Embryonic facial prominence (tissue), 1 donor: ENCODE measurements around the gene THOC5.
"Not testable (repeated sequence)": the region's sequence is repeated elsewhere in the genome, so short reads cannot be mapped to it uniquely, and the experiment has no call there.

Experiments
- DNase-seq: peaks from one replicate; pipeline ENCODE4 v3.0.0-alpha.2; 2016; ENCODE audit errors: extremely low spot score

THOC5 gene

DNA sequence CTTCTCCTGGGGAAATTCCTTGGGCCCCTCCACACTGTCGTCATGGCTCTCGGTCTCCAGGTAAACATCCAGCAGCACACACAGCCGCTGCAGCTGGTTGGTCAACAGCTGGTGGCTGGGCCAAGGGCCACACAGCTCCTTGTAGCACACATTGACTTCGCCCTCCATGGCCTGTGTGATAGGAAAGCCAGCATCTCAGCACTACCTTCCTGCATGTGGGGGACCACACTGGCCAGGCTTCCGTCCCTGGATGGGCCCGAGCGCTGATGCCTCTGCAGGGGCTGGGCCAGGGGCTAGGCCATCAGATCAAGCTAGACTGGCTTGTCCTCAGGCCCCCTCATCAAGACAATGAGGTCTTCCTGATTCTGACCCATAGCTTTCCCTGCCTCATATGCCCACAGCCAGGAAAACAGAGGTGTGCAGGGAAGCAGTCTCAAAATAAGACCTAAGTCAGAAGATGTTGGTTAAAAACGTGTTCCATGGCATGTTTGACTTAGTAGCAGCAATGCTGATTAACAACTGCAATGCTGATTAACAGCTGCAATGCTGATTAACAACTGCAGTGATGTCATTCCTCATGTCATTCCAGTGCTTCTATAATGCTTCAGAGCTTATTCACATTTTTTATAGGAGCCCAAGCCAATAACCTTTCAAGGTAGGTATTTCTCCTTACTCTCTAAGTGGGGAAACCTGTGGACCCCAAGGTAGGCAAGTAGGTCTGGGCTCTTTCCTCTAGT lies 42.3 kb downstream of the THOC5 start:
- DNase-seq: no peak

DNA sequence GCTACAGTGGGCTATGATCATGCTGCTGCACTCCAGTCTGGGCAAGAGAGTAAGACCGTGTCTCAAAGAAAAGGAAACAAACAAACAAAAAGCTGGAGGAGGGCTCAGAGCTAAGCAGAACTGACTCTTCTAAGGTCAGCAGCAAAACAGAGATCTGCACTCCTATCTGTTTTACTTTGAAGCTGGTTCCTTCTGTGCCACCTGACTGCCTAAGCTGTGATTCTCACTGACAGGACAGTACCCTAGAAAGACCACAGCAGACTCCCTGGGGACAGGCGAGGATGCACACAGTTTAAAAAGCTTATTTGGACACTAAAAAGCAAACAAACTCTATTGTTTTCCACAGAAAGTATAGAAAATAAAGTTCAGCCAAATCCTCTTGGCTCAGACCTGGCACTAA lies 43.0 kb downstream of the THOC5 start:
- no peak for DNase-seq

DNA sequence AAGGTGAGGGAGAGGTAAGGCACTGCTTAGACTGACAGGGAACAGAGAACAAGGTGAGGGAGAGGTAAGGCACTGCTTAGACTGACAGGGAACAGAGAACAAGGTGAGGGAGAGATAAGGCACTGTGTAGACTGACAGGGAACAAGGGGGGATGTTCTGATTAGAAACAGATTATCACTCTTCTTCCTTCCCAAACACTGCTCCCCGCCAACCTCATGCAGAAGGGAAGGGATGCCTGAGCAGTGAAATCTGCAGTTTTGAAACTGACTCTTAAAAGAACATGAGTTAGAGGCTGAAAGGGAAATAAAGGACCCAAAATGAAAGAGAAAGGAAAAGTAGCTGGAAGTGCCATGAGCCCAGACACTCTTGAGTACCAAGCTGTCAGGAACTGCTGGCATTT lies 43.7 kb downstream of the THOC5 start:
- no peak for DNase-seq

DNA sequence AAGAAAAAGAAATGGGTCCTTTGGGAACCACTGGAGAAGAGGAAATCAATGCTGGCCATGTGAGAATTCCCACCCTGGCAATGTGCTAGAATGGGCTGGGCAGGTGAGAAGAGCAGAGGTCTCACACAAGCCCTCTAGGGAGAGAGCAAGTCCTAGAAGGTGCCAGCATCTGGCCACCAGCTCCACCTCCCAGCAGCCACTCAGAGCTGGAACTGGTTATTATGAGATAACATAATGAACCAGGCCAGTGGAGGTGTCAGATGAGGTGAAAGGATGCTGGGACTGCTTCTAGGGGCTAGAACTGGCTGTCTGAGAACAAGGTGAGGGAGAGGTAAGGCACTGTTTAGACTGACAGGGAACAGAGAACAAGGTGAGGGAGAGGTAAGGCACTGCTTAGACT lies 44.3 kb downstream of the THOC5 start:
- no peak for DNase-seq

DNA sequence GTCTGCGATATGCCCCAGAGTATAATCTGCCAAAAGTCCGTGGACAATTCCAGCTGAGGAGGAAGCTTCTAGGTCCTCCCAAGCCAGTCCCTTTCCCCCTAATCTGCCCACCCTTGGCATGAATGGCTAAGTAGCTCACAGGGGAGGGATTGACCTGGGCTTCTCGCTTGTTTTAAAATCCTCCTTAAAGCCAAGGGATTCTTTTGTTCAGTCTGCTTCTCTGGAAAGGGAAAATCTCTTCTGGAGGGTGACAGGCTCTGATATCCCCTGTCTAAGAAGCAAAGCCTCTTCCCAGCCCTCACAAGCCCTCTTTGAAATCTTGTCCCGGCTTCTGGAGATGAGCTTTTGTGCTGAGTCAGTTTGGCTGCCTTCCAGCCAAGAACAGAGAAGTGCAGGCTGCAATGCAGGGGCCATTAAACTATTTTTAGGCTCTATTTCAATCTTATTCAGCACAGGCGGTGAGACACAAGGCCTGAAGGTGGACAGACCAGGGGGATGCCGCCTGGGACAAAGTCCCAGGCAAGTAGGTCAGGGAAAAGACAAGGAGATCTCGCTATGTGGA lies 49.7 kb downstream of the THOC5 start:
- DNase-seq: no peak

DNA sequence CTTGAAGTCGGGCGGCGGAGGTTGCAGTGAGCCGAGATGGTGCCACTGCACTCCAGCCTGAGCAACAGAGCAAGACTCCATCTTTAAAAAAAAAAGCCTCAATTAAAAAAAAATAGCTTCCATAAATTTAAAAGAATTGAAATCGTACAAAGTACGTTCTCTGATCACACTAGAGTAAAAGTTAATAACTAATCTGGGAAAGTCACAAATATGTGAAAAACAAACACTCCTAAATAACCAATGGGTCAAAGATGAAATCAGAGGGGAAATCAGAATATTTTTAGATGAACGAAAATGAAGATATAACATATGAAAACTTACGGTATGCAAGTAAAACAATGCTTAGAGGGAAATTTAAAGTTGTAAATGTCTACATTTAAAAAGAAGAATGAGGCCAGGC lies 53.7 kb downstream of the THOC5 start:
- no peak for DNase-seq

DNA sequence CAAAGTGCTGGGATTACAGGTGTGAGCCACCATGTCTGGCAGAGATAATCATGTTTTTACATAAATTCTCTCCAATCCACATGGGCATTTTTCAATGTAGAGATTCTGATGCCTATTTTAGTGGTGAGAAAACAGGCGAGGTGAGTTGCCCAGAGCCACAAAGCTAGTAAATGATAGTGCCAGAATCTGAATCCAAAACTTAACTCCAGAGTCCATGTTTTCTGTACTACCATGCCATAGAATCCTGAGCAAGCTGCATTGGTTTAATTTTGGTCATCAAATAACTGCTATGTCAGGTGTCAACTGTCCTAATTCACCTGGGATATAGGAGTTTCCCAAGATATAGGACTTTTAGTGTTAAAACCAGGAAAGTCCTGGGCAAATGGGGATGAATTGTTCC lies 59.9 kb downstream of the THOC5 start:
- DNase-seq: no peak

DNA sequence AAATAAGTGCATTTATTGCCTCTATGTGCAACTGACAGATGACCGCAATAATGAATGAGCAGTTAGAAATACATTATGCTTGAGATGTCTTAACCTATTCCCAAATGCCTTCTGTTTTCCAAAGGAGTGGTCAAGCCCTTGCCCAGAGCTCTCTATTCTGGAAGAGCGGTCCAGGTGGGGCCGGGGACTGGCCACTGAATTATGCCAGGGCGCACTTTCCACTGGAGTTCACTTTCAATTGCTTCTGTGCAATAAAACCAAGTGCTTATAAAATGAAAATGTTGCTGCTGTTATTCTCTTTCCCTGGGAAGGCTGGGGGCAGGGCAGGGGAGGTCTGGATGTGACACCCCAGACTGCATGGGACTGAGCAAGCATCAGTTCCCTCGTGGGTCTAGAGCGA lies 62.5 kb downstream of the THOC5 start:
- no peak for DNase-seq

DNA sequence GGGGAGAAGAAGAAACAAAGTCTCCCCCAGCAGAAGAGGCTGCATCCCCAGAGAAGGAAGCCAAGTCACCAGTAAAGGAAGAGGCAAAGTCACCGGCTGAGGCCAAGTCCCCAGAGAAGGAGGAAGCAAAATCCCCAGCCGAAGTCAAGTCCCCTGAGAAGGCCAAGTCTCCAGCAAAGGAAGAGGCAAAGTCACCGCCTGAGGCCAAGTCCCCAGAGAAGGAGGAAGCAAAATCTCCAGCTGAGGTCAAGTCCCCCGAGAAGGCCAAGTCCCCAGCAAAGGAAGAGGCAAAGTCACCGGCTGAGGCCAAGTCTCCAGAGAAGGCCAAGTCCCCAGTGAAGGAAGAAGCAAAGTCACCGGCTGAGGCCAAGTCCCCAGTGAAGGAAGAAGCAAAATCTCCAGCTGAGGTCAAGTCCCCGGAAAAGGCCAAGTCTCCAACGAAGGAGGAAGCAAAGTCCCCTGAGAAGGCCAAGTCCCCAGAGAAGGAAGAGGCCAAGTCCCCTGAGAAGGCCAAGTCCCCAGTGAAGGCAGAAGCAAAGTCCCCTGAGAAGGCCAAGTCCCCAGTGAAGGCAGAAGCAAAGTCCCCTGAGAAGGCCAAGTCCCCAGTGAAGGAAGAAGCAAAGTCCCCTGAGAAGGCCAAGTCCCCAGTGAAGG lies 64.3 kb downstream of the THOC5 start:
- not testable (repeated sequence) for DNase-seq

DNA sequence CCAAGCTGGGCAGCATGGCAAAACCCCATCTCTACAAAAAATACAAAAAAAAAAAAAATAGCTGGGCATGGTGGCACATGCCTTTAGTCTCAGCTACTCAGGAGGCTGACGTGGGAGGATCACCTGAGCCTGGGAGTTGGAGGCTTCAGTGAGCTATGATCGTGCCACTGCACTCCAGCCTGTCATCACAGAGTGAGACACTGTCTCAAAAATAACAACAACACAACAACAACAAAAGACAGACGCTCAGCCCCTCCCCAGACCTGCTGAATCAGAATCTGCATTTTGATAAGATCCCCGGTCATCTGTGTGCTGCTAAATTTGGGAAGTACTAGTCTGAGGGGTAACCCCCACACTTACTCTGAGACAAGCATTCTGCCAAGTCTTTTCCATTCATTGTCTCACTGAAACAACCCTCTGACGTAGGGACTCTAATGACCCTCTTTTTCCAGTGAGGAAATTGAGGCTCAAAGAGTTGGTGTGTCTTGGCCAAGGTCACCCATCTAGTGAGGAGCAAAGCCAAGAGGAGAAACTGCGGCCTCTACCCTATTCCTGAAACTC lies 66.1 kb downstream of the THOC5 start:
- no peak for DNase-seq

DNA sequence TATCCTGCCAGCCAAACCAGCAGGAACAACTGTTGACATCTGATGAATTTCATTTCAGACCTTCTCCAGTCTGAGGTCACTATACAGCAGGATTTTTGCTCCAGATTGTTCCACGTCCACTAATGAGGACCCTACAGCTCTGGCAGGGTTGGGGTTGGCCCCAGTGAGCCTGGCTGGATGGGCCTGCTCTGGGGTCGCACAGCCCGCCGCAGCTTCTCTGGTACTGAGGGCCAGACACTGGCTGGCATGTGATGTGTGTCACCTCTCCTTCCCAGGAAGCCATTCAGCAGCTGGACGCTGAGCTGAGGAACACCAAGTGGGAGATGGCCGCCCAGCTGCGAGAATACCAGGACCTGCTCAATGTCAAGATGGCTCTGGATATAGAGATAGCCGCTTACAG lies 68.1 kb downstream of the THOC5 start:
- DNase-seq: no peak

DNA sequence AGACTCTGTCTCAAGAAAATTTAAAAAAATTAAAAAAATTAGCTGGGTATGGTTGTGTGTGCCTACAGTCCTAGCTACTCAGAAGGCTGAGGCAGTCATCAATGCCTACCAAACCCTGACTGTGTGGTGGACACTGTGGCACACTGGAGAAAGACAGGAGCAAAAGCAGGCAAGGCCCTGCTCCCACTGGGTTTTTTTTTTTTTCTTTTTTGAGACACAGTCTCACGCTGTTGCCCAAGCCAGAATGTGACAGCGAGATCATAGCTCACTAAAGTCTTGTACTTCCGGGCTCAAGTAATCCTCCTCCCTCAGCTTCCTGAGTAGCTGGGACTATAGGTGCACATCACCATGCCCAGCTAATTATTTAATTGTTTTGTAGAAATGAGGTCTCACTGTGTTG lies 68.9 kb downstream of the THOC5 start:
- no peak for DNase-seq

DNA sequence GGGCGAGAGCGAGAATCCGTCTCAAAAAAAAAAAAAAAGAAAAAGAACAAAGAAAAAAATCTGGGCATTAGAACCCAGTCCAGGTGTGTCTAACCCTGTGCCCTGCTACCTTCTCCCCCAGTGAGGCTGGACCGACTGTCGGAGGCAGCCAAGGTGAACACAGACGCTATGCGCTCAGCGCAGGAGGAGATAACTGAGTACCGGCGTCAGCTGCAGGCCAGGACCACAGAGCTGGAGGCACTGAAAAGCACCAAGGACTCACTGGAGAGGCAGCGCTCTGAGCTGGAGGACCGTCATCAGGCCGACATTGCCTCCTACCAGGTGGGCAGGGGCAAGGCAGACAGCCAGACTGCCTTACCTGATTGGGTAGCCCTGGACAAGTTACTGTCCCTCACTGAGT lies 70.3 kb downstream of the THOC5 start:
- no peak for DNase-seq

DNA sequence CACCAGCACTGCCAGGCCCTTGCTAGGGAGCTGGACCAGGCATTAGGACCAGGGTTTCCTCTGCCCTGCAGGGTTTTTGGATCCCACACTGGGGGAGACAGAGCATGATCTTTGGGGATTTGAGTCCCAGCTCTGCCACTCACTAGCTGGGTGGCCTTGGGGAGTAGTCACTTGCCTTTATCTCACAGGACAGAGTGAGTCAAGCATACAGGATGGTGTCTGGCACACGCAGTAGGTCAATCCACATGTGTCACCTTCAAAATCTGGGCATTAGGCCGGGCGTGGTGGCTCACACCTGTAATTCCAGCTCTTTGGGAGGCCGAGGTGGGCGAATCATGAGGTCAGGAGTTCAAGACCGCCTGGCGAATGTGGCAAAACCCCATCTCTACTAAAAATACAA lies 70.8 kb downstream of the THOC5 start:
- no peak for DNase-seq

DNA sequence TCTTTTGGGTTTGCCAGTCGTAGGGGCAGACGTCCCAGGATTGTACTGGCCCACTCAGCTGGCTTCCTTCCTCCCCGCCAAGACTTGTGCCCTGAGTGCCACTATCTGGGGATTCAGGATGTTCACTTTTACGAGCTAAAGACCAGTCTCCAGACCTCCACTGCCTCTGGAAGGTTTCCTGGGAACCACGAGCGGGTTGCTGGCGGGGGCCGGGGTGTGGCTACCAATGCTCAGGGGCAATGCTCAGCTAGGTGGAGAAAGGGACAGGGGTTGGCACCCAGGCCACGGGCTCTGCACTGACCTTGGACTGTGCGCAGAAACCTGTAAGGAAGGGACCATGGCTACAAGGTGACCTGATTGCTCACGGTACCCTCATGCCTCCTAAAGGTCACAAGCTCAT lies 71.3 kb downstream of the THOC5 start:
- DNase-seq: no peak

DNA sequence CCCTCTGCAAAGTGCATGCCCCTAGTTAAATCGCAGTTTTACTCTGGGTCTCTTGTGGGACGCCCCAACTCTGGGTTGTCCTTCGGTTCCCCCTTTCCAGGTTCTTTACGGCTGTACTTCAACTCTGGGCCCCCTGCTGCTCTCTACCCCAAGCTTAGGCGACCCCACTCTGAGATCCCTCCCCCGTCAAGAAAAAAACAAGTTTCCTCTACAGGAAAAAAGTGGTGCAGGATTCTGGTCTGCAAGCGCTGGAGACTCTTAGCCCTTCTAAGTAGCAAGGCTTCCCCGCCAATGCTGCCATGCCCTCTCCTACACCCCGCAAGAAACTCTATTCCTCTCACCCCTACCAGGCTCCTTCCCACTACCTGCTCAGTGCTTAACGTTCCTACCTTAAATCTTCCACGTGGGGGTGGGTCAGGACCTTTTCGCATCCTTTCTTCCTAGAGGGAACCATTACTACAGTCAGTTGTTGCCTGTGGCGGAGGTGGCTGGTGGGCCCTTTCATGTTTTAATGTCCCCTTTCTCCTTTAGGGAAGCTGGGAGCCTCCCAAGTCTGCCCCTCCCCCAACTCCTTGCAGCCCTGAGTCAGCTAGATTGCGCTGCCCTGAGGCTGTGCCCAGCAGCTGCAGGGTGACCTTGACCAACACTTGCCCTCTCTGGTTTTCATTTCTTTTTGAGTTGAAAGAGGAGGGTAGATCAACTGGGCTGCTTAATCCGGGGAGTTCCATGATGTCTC lies 72.1 kb downstream of the THOC5 start:
- DNase-seq: no peak

DNA sequence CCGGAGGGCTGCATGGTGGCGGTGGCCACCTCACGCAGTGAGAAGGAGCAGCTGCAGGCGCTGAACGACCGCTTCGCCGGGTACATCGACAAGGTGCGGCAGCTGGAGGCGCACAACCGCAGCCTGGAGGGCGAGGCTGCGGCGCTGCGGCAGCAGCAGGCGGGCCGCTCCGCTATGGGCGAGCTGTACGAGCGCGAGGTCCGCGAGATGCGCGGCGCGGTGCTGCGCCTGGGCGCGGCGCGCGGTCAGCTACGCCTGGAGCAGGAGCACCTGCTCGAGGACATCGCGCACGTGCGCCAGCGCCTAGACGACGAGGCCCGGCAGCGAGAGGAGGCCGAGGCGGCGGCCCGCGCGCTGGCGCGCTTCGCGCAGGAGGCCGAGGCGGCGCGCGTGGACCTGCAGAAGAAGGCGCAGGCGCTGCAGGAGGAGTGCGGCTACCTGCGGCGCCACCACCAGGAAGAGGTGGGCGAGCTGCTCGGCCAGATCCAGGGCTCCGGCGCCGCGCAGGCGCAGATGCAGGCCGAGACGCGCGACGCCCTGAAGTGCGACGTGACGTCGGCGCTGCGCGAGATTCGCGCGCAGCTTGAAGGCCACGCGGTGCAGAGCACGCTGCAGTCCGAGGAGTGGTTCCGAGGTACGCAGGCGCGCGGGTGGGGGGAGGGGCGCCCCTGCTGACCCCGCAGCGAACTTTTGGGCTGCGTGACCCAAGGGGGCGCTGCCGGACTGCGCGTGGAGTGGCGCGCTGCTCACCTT lies 72.9 kb downstream of the THOC5 start:
- peak; percentile 17 for DNase-seq

DNA sequence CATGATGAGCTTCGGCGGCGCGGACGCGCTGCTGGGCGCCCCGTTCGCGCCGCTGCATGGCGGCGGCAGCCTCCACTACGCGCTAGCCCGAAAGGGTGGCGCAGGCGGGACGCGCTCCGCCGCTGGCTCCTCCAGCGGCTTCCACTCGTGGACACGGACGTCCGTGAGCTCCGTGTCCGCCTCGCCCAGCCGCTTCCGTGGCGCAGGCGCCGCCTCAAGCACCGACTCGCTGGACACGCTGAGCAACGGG lies 73.4 kb downstream of the THOC5 start:
- no peak for DNase-seq

DNA sequence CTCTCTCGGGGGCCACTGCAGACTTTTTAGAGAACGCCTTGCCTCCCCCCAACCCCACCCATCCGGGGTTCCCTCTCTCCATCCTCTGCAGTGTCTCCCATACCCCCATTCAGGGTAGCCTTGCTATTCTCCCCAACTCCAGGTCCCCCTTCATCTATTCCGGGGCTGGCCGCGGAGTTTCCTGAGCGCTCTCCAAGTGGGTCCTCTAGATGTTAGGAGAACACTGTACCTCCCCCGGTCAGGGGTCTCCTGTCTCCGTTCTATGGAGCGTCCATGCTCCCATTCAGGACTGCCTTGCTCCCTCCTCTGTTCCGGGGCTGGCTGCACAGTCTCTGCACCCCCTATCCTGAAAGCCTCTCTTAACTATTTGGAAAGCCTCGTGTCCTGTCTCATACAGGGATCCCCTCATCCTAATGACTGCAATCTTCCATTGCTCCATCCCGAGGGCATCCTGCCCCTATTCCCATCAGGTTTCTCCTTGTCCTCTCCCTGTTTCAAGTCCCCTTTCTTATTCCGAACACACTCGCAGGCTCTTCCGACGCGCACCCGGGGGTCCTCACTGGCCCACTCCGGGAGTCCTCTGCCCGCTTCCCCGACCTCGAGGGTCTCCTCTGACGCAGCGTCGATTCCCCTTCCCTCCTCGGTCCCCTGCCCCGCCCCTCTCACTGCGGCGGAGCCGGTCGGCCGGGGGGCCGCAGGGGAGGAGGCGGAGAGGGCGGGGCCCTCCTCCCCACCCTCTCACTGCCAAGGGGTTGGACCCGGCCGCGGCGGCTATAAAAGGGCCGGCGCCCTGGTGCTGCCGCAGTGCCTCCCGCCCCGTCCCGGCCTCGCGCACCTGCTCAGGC lies 73.9 kb downstream of the THOC5 start, which contains the start of gene NEFH:
TSS of gene NEFH (plus strand) at position 802 of the 845 bp plus-strand sequence. CDS start 45 bp downstream, outside the sequence.
- no peak for DNase-seq

DNA sequence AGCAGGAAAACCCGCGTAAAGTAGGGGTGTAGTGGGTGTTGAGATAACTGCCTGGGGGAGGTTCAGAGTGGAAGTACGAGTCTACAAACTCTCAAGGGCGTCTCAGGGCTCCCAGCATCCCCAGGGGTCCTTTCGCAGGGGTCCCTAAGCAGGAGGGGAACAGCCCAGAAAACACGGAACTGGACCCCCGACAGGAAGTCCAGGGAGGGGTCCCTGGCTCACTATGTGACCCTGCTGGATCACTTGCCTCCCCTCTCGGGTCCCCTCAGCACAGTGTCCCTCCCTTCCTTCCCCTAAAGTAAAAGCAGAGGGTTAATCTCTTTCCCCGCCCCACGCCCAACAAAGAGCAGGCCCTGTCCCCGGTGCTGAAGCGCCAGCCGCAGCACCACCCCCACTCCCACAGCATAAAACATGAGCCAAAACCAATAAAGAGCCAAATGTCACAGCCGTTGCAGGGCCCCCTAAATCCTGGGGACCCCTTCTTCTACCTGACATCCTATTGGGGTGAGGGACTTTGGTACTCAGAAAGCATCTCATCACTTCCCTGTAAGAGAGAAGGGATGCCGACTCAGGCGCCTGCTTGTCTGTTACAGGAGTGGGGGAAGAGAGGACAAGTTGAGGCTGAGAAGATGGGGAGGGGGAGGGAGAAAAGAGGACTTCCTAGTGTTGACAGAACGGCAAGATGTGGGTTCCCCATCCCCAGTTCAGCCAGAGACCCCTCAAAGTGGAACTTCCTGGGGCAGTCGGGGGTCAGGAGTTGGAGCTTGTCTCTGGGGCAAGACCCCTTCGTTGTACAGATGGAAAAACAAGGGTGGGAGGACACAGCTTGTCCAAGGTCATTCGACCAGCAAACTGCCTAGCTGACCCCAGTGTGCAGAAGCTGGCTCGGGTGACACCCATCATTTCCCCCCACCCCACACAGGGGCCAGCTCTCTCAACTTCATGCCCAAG lies 75.0 kb downstream of the THOC5 start:
- DNase-seq: no peak
